Natural killer cell (primary cell): ENCODE data around the gene POC1A. TPM values are rescaled to one million over a fixed set of nuclear protein-coding genes. Genes with fewer than 3 reads are reported as not detected.

Experiments
- ATAC-seq, 3 donors: fragments of 150-1000 bp in 2 of 3; fragments of 200-7000 bp in 1 of 3; cut with Tn5 transposase; 1 replicate in 1 of 3; 2 replicates in 2 of 3; pipeline ENCODE4 v1.10.0; 2021; ENCODE audit warnings: mild to moderate bottlenecking in 2 of 3, moderate library complexity in 2 of 3
- DNase-seq, 2 donors: peaks; one replicate each; pipeline versions ENCODE4 v3.0.0 to v3.0.0-alpha.2; 2013 to 2021; ENCODE audit warnings: mixed read lengths in 1 of 2
- H3K27ac ChIP-seq: one replicate; pipeline ENCODE4 v1.5.1; 2013; ENCODE audit warnings: mild to moderate bottlenecking, low read length
- H3K27me3 ChIP-seq: one replicate; pipeline ENCODE4 v1.6.1; 2013; ENCODE audit warnings: low read length; ENCODE audit not compliant: control insufficient read depth, insufficient read depth
- H3K36me3 ChIP-seq: one replicate; pipeline ENCODE4 v1.6.1; 2013; ENCODE audit warnings: low read length; ENCODE audit not compliant: control insufficient read depth, insufficient read depth
- H3K4me1 ChIP-seq: one replicate; pipeline ENCODE4 v1.6.1; 2013; ENCODE audit warnings: low read length; ENCODE audit not compliant: control insufficient read depth, insufficient read depth
- H3K4me3 ChIP-seq: one replicate; pipeline ENCODE4 v1.5.1; 2013; ENCODE audit warnings: low read length
- H3K9me3 ChIP-seq: one replicate; pipeline ENCODE4 v1.6.1; 2013; ENCODE audit warnings: low read length; ENCODE audit not compliant: control insufficient read depth, insufficient read depth
- H3K27ac Mint-ChIP-seq, 2 donors: one replicate each; pipeline ENCODE4 v1.8.0; 2022; ENCODE audit warnings: mild to moderate bottlenecking in 2 of 2, mixed read lengths in 2 of 2, moderate library complexity in 1 of 2
- H3K27me3 Mint-ChIP-seq, 2 donors: one replicate each; pipeline ENCODE4 v1.8.0; 2022; ENCODE audit warnings: low read depth in 2 of 2, mixed read lengths in 2 of 2
- H3K36me3 Mint-ChIP-seq: one replicate; pipeline ENCODE4 v1.8.0; 2022; ENCODE audit warnings: mixed read lengths
- H3K4me1 Mint-ChIP-seq, 2 donors: one replicate each; pipeline ENCODE4 v1.8.0; 2022; ENCODE audit warnings: mixed read lengths in 2 of 2
- H3K4me3 Mint-ChIP-seq: one replicate; pipeline ENCODE4 v1.8.0; 2022; ENCODE audit warnings: mild to moderate bottlenecking, moderate library complexity, mixed read lengths
- H3K9me3 Mint-ChIP-seq, 2 donors: one replicate each; pipeline ENCODE4 v1.8.0; 2022; ENCODE audit warnings: mixed read lengths in 2 of 2
- WGBS: methylation state at CpG from one replicate; pipeline ENCODE4 v1.1.7; 2013; ENCODE audit warnings: missing lambda C conversion rate; ENCODE audit not compliant: insufficient coverage; 5-methylcytosine and 5-hydroxymethylcytosine counted together
- intact Hi-C: fragments of 100-400 bp; cut with micrococcal nuclease; formaldehyde crosslinking; loops from one replicate; pipeline ENCODE4 v1.14.2; 2022
- total RNA-seq, 4 donors: library from RNA; stranded (reverse); fragments of 120-200 nt in 1 of 4; gene quantifications; one replicate each; pipeline versions ENCODE4 v1.2.3 to v1.2.4, GENCODE V29; 2013 to 2022
- TF ChIP-seq, protein P1 (sequence below): fragments of 200-600 bp; IDR thresholded peaks from one replicate; pipeline ENCODE4 v1.8.0; 2022; ENCODE audit warnings: antibody characterized with exemption

The POC1A gene
- total RNA-seq, 3 donors from 2014 or later (not counting 1 experiment from before 2014, with no cell fraction given) = 1.3 to 2.6 (median 2.4) TPM

DNA sequence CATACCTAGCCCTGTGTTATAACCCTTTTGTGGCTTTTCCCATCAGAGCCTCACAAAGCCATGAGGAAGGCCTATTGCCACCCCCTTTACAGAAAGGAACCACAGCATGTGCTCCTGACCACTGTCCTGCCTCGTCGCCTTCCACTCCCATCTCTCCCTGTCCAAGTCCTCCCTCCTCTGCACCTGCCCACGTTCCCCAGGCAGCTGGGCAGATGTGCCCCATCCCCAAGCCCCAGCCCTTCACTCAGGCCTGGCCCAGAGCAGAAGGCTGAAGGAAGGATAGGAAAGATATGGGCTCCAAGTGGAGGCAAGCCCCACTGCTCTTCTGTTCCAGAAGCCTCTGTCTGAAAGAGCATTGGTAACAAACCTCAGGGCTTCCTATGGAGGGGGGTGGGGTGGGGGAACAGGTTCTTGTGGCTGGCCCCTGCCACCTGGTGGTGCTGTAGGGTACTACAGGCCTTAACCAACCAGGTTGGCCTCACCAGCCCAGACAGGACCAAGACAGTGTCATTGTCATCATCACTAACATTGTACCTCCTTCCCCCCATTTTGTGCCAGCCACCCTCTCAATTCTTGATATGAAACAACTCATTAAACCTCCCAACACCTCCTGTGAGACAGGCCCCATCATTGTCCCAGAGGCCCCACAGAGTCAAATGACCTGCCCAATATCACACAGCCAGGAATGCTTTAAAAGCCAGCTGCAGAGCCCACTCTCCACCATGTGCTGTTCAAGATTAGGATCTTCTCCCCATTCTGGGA, 10.0 kb downstream of the POC1A start:
- Mint-ChIP-seq H3K4me3 (no peak overlapping the region), H3K4me1 (peaks cover 6 to 7% of the 10 kb centered on the region in 2 donors), H3K36me3 (no peaks in the 10 kb centered on the region), H3K27me3 (no peaks in the 10 kb centered on the region), H3K27ac (peak overlapping the region in 1 of 2 donors; percentile 77), H3K9me3 (no peaks in the 10 kb centered on the region)
- 54% methylated on average over 3 of the region's 3 CpGs for WGBS
- Histone ChIP-seq H3K36me3 (no peaks in the 10 kb centered on the region), H3K27ac (no peak overlapping the region), H3K4me1 (peaks cover 7% of the 10 kb centered on the region), H3K9me3 (no peaks in the 10 kb centered on the region), H3K27me3 (no peaks in the 10 kb centered on the region), H3K4me3 (no peak overlapping the region)
- ATAC-seq (peak; percentile 94 to 100 (median 99)), DNase-seq (peak; percentile 82 to 93)
- TF ChIP-seq, protein P1, sequence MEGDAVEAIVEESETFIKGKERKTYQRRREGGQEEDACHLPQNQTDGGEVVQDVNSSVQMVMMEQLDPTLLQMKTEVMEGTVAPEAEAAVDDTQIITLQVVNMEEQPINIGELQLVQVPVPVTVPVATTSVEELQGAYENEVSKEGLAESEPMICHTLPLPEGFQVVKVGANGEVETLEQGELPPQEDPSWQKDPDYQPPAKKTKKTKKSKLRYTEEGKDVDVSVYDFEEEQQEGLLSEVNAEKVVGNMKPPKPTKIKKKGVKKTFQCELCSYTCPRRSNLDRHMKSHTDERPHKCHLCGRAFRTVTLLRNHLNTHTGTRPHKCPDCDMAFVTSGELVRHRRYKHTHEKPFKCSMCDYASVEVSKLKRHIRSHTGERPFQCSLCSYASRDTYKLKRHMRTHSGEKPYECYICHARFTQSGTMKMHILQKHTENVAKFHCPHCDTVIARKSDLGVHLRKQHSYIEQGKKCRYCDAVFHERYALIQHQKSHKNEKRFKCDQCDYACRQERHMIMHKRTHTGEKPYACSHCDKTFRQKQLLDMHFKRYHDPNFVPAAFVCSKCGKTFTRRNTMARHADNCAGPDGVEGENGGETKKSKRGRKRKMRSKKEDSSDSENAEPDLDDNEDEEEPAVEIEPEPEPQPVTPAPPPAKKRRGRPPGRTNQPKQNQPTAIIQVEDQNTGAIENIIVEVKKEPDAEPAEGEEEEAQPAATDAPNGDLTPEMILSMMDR = peak; percentile 88
- intact Hi-C loops = loop anchor here (1.0 kb wide), 3 partner anchors 21 to 202 kb away; partner anchors contain the start of gene PARP3

DNA sequence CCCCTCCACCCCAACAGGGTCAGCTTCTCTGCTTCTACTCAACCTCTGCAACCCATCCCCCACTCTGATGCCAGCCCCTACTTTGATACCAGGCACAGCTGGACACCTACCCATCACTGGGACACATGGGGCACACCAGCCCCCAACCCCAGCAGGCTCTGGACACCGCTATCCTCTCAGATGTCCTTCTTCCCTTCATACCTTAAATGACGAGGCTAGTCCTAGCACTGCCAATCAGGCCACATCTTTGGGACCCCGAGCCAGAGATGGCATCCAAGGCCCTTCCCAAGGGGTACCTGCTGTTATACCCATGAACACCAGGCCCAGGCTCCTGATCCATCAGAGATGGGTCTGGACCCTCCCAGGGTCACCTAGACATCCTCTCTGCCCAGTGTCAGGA, 10.6 kb downstream of the POC1A start:
- no peak overlapping the region for H3K27ac ChIP-seq
- peaks cover 6 to 7% of the 10 kb centered on the region in 2 donors for H3K4me1 Mint-ChIP-seq
- H3K27ac Mint-ChIP-seq = peak overlapping the region in 1 of 2 donors; percentile 77
- ATAC-seq = no peak
- WGBS = 98% methylated on average over 3 of the region's 3 CpGs
- no peaks in the 10 kb centered on the region for H3K9me3 Mint-ChIP-seq
- no peaks in the 10 kb centered on the region for H3K27me3 Mint-ChIP-seq
- no peak overlapping the region for H3K4me3 ChIP-seq
- H3K4me1 ChIP-seq = peaks cover 7% of the 10 kb centered on the region
- TF ChIP-seq, protein P1 = no peak
- DNase-seq = no peak
- no peak overlapping the region for H3K4me3 Mint-ChIP-seq
- H3K27me3 ChIP-seq = no peaks in the 10 kb centered on the region
- H3K9me3 ChIP-seq = no peaks in the 10 kb centered on the region
- H3K36me3 ChIP-seq = no peaks in the 10 kb centered on the region
- intact Hi-C loops = loop anchor here (1.0 kb wide), 3 partner anchors 20 to 201 kb away; partner anchors contain the start of gene PARP3
- no peaks in the 10 kb centered on the region for H3K36me3 Mint-ChIP-seq

DNA sequence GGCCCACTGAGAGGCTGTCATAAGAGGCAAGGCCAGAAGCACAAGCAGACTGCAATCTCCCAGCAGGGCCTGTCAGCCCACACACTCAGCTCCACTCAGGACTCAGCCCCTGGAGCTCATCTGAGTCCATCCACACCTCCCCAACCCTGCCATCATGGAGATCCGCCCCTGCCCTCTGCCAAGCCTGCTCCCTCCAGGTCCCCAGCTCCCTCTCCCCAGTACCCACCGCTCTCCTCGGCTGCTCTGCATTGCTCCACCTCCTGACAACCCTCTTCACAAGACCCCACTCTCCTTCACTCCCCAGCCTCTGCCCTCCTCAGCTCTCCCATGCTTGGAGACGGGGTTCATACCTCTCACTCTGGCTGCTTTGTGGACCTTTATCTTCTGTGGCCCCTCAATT, 11.1 kb downstream of the POC1A start:
- Mint-ChIP-seq H3K9me3 (no peaks in the 10 kb centered on the region), H3K27ac (no peak overlapping the region), H3K27me3 (no peaks in the 10 kb centered on the region), H3K36me3 (no peaks in the 10 kb centered on the region), H3K4me1 (peaks cover 6 to 7% of the 10 kb centered on the region in 2 donors), H3K4me3 (no peak overlapping the region)
- Histone ChIP-seq H3K27me3 (no peaks in the 10 kb centered on the region), H3K4me3 (no peak overlapping the region), H3K36me3 (no peaks in the 10 kb centered on the region), H3K27ac (no peak overlapping the region), H3K9me3 (no peaks in the 10 kb centered on the region), H3K4me1 (peaks cover 7% of the 10 kb centered on the region)
- TF ChIP-seq, protein P1 = no peak
- no peak for DNase-seq
- intact Hi-C loops = no loop called here
- 99% methylated on average over 4 of the region's 4 CpGs for WGBS
- ATAC-seq = no peak
